BLaER1 treated with 17β-estradiol and CSF1 and Interleukin-3, amounts not matched to agents 10 nM and 100 nM (cell line): ENCODE measurements around the gene MOCS2.

Source experiments
- H3K27ac ChIP-seq, 11 experiments: shearing (Covaris generic); formaldehyde crosslinking; 2 replicates each; pipeline ENCODE4 v1.8.1; 2022
- H3K27me3 ChIP-seq, 11 experiments: shearing (Covaris generic); formaldehyde crosslinking; 2 replicates each; pipeline ENCODE4 v1.8.1; 2022
- H3K36me3 ChIP-seq, 11 experiments: shearing (Covaris generic); formaldehyde crosslinking; 2 replicates each; pipeline ENCODE4 v1.8.1; 2022
- H3K4me1 ChIP-seq, 10 experiments: shearing (Covaris generic); formaldehyde crosslinking; 2 replicates each; pipeline ENCODE4 v1.8.1; 2022
- H3K4me2 ChIP-seq, 11 experiments: shearing (Covaris generic); formaldehyde crosslinking; 2 replicates each; pipeline ENCODE4 v1.8.1; 2022
- H3K4me3 ChIP-seq, 10 experiments: shearing (Covaris generic); formaldehyde crosslinking; 2 replicates each; pipeline ENCODE4 v1.8.1; 2022
- H3K9ac ChIP-seq, 11 experiments: shearing (Covaris generic); formaldehyde crosslinking; 2 replicates each; pipeline ENCODE4 v1.8.1; 2022
- H3K9me3 ChIP-seq, 11 experiments: shearing (Covaris generic); formaldehyde crosslinking; replicated peaks in 1 of 11; 2 replicates each; pipeline ENCODE4 v1.8.1; 2022
- H4K20me1 ChIP-seq, 11 experiments: shearing (Covaris generic); formaldehyde crosslinking; 2 replicates each; pipeline ENCODE4 v1.8.1; 2022
- Cebpa-rat ChIP-seq, 11 experiments: shearing (Covaris generic); IDR thresholded peaks; 2 replicates each; pipeline ENCODE4 v1.8.1; 2022

Gene MOCS2

GRCh38 chr5:53069626-53070025, 39.9 kb downstream of the MOCS2 start:
- no peak for TF ChIP-seq Cebpa-rat (IDR thresholded peaks at IDR 0.05)

GRCh38 chr5:53068291-53068836, 41.2 kb downstream of the MOCS2 start:
- no peak overlapping the region for H3K4me3 ChIP-seq
- H3K9me3 ChIP-seq, result no peaks in the 10 kb centered on the region
- no peak overlapping the region for H3K27ac ChIP-seq
- no peaks in the 10 kb centered on the region for H3K27me3 ChIP-seq
- no peak overlapping the region for H3K4me2 ChIP-seq
- no peak for TF ChIP-seq Cebpa-rat (IDR thresholded peaks at IDR 0.05)
- H3K36me3 ChIP-seq, result peaks cover 0 to 4% (median 0%) of the 10 kb centered on the region in 11 experiments; a peak in 2 of 22 replicates
- H3K4me1 ChIP-seq, result peaks cover 0 to 4% (median 0%) of the 10 kb centered on the region in 10 experiments; a peak in 5 of 20 replicates
- H3K9ac ChIP-seq, result no peak overlapping the region
- no peaks in the 10 kb centered on the region for H4K20me1 ChIP-seq

More at GRCh38 chr5:53069626-53070025, 39.9 kb downstream of the MOCS2 start:
- Histone ChIP-seq H3K4me3 (no peak overlapping the region), H3K9me3 (no peaks in the 10 kb centered on the region), H3K4me2 (no peak overlapping the region), H3K9ac (no peak overlapping the region), H3K27me3 (no peaks in the 10 kb centered on the region), H3K4me1 (peaks cover 0 to 3% (median 0%) of the 10 kb centered on the region in 10 experiments; a peak in 1 of 20 replicates), H4K20me1 (no peaks in the 10 kb centered on the region), H3K27ac (no peak overlapping the region), H3K36me3 (peaks cover 0 to 12% (median 0%) of the 10 kb centered on the region in 11 experiments; a peak in 3 of 22 replicates)

GRCh38 chr5:53067641-53068040, 41.9 kb downstream of the MOCS2 start:
- peaks cover 0 to 4% (median 0%) of the 10 kb centered on the region in 11 experiments; a peak in 1 of 22 replicates for H3K36me3 ChIP-seq
- no peaks in the 10 kb centered on the region for H3K9me3 ChIP-seq
- H3K4me3 ChIP-seq, result no peak overlapping the region
- H3K27me3 ChIP-seq, result no peaks in the 10 kb centered on the region
- H3K4me1 ChIP-seq, result peaks cover 0 to 6% (median 0%) of the 10 kb centered on the region in 10 experiments; a peak in 5 of 20 replicates
- H3K4me2 ChIP-seq, result no peak overlapping the region
- H3K9ac ChIP-seq, result no peak overlapping the region
- H3K27ac ChIP-seq, result no peak overlapping the region
- no peak for TF ChIP-seq Cebpa-rat (IDR thresholded peaks at IDR 0.05)
- no peaks in the 10 kb centered on the region for H4K20me1 ChIP-seq

DNA sequence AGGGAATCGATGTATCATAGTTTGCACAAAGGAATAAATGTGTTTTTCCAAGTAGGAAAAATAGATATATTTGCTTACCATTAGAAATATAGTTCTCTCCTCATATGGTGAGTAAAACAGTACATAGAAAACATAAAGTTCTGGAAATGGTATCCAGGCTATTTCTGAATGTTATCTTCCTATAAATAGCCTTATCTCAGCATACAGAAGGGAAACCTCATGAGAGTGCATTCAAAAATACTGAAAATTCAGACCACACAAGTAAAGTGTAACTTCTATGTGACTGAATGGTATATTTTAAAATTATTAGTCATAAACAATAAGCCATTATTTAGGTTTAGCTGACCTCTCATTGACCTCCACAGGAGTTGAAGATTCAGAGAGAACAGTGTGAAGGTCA, 43.5 kb downstream of the MOCS2 start:
- Histone ChIP-seq H3K27me3 (no peaks in the 10 kb centered on the region), H3K9me3 (no peaks in the 10 kb centered on the region), H3K9ac (no peak overlapping the region), H3K36me3 (peaks cover 0 to 1% (median 0%) of the 10 kb centered on the region in 11 experiments; a peak in 2 of 22 replicates), H3K27ac (no peak overlapping the region), H4K20me1 (no peaks in the 10 kb centered on the region), H3K4me3 (no peak overlapping the region), H3K4me2 (no peak overlapping the region), H3K4me1 (peaks cover 0 to 6% (median 0%) of the 10 kb centered on the region in 10 experiments; a peak in 5 of 20 replicates)
- no peak for TF ChIP-seq Cebpa-rat (IDR thresholded peaks at IDR 0.05)

GRCh38 chr5:53063791-53064190, 45.8 kb downstream of the MOCS2 start:
- peaks cover 0 to 6% (median 0%) of the 10 kb centered on the region in 10 experiments; a peak in 5 of 20 replicates for H3K4me1 ChIP-seq
- no peak overlapping the region for H3K4me2 ChIP-seq
- no peak overlapping the region for H3K4me3 ChIP-seq
- peaks cover 0 to 13% (median 0%) of the 10 kb centered on the region in 11 experiments; a peak in 2 of 22 replicates for H3K36me3 ChIP-seq
- no peaks in the 10 kb centered on the region for H4K20me1 ChIP-seq
- H3K9me3 ChIP-seq, result no peaks in the 10 kb centered on the region
- no peak overlapping the region for H3K27ac ChIP-seq
- no peaks in the 10 kb centered on the region for H3K27me3 ChIP-seq
- H3K9ac ChIP-seq, result no peak overlapping the region
- no peak for TF ChIP-seq Cebpa-rat (IDR thresholded peaks at IDR 0.05)

DNA sequence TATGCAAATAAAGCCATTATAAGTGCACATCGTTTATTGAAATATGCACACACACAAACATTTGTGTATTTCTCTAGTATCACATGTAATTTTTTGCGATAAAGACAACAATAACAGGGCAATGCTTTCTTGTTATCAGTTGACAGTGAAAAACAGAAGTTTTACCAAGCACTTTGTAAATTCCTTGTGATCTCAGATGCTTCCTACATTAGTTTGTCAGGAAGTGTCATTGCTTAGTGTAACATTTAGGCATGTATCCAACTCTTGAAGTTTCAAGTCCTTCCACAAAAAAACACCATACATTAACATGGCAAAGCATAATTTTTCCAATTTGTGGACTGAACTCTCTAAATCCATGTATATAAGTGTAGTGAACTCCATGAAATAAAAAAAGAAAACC, 46.4 kb downstream of the MOCS2 start:
- Histone ChIP-seq H4K20me1 (no peaks in the 10 kb centered on the region), H3K4me2 (peak overlapping the region in 1 of 11 experiments; percentile 30; a peak in 1 of 22 replicates), H3K27ac (no peak overlapping the region), H3K4me1 (peaks cover 0 to 6% (median 0%) of the 10 kb centered on the region in 10 experiments; a peak in 5 of 20 replicates), H3K9ac (no peak overlapping the region), H3K9me3 (no peaks in the 10 kb centered on the region), H3K27me3 (no peaks in the 10 kb centered on the region), H3K36me3 (peaks cover 0 to 19% (median 0%) of the 10 kb centered on the region in 11 experiments; a peak in 2 of 22 replicates), H3K4me3 (no peak overlapping the region)
- TF ChIP-seq Cebpa-rat (IDR thresholded peaks at IDR 0.05), result no peak

DNA sequence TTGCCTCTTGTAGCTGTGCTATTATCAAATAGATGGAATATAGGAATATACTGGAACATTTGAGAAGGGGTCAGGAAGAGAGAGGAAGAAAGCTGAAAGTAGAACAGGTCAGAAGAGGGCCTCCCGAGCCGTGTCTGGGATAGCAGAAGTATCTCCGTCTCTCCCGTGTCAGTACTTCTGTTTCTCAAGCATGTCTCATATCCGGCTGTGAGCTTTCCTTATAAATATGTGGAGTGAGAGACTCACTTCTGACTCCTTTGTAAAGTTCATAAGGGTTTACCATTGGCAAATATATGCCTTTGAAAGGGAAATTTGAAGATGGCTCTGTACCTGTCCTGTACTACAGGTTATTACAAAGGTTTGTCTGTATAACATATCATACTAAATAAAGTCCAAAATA, 50.3 kb downstream of the MOCS2 start:
- H3K27me3 ChIP-seq, result no peaks in the 10 kb centered on the region
- no peak overlapping the region for H3K4me3 ChIP-seq
- no peak overlapping the region for H3K4me2 ChIP-seq
- no peak overlapping the region for H3K9ac ChIP-seq
- H3K27ac ChIP-seq, result no peak overlapping the region
- TF ChIP-seq Cebpa-rat (IDR thresholded peaks at IDR 0.05), result no peak
- H4K20me1 ChIP-seq, result no peaks in the 10 kb centered on the region
- peaks cover 0 to 6% (median 3%) of the 10 kb centered on the region in 10 experiments; a peak in 7 of 20 replicates for H3K4me1 ChIP-seq
- H3K9me3 ChIP-seq, result no peaks in the 10 kb centered on the region
- H3K36me3 ChIP-seq, result peaks cover 0 to 24% (median 0%) of the 10 kb centered on the region in 11 experiments; a peak in 2 of 22 replicates

- Histone ChIP-seq H4K20me1 (no peaks in the 10 kb centered on the region), H3K27ac (no peak overlapping the region), H3K4me1 (peaks cover 17 to 43% (median 32%) of the 10 kb centered on the region in 10 experiments), H3K9me3 (no peaks in the 10 kb centered on the region), H3K36me3 (peaks cover 0 to 16% (median 0%) of the 10 kb centered on the region in 11 experiments; a peak in 1 of 22 replicates), H3K4me3 (no peak overlapping the region), H3K9ac (no peak overlapping the region), H3K27me3 (no peaks in the 10 kb centered on the region), H3K4me2 (0 out of 22 replicates have a peak overlapping the region, but pooled peaks of 1 of the 11 experiments have one; percentile 2)
- TF ChIP-seq Cebpa-rat (IDR thresholded peaks at IDR 0.05), result no peak
These were observed 54.2 kb downstream of the MOCS2 start for GRCh38 chr5:53055365-53055764.

DNA sequence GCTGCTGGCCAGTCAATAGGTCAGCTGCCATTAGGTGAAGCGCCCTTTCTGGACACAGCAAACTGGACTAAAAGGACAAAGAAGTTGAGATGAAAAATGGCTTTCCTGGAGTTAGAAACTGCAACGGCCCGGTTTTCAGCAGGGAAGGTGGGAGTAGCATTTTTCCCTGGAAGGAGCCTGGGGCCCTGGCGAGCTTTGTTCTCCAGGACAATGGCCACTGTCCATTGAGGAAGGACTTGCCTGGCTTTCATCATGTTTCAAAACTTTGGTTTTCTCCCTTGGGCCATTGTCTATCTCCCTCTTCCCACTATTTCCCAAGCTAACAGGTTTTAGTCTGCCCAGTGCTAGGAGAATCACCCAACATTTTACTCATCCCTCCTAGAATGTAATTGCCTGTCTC, 56.2 kb downstream of the MOCS2 start:
- H3K4me1 ChIP-seq, result peaks cover 17 to 63% (median 42%) of the 10 kb centered on the region in 10 experiments
- peaks cover 0 to 7% (median 0%) of the 10 kb centered on the region in 11 experiments; a peak in 1 of 22 replicates for H3K36me3 ChIP-seq
- H3K4me3 ChIP-seq, result peak overlapping the region in 6 of 10 experiments; percentile 17 to 42 (median 22); a peak in 6 of 20 replicates
- no peaks in the 10 kb centered on the region for H3K27me3 ChIP-seq
- no peaks in the 10 kb centered on the region for H3K9me3 ChIP-seq
- H3K27ac ChIP-seq, result peak overlapping the region in 10 of 11 experiments; percentile 50 to 86 (median 76); a peak in 20 of 22 replicates
- H4K20me1 ChIP-seq, result no peaks in the 10 kb centered on the region
- peak overlapping the region in 7 of 11 experiments; percentile 23 to 56 (median 44); a peak in 8 of 22 replicates for H3K9ac ChIP-seq
- no peak for TF ChIP-seq Cebpa-rat (IDR thresholded peaks at IDR 0.05)
- H3K4me2 ChIP-seq, result peak overlapping the region; percentile 71 to 92 (median 80)
